AG20443 (cell line): Measurements from ENCODE around the gene CTSW.
"Not testable (repeated sequence)": the region's sequence is repeated elsewhere in the genome, so short reads cannot be mapped to it uniquely, and the experiment has no call there.

Experiments used
- DNase-seq: peaks from one replicate; pipeline ENCODE4 v3.0.0; 2012; ENCODE audit warnings: low spot score, mixed read lengths

Gene CTSW

DNA sequence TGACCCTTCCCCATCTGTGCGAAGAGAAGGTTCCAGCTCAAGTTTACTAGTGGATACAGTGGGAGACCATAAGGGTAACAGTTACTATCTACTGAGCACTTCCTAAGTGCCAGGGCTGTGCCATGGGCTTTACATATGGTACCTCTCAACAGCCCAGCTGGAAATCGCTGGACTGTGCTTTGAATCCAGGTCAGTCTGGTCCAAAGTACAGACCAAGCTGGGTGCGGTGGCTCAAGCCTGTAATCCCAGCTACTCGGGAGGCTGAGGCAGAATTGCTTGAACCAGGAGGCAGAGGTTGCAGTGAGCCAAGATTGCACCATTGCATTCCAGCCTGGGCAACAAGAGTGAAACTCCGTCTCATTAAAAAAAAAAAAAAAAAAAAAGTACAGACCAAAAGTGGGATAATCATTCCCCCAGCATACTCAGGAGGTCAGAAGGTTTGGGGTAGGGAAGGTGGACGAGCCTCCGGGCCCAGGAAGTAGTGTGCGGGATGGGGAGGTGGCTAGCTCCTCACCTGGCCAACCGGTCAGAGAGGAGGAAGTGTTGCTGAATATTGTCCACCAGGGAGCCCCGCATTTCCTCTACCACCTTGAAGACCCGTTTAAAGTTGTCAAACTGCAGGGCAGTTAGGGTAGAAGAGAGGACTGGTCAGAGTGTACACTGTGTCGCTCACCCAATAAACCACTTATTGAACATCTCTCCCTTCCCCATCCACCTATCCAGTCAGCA lies 6.3 kb downstream of the CTSW start:
- DNase-seq: no peak

DNA sequence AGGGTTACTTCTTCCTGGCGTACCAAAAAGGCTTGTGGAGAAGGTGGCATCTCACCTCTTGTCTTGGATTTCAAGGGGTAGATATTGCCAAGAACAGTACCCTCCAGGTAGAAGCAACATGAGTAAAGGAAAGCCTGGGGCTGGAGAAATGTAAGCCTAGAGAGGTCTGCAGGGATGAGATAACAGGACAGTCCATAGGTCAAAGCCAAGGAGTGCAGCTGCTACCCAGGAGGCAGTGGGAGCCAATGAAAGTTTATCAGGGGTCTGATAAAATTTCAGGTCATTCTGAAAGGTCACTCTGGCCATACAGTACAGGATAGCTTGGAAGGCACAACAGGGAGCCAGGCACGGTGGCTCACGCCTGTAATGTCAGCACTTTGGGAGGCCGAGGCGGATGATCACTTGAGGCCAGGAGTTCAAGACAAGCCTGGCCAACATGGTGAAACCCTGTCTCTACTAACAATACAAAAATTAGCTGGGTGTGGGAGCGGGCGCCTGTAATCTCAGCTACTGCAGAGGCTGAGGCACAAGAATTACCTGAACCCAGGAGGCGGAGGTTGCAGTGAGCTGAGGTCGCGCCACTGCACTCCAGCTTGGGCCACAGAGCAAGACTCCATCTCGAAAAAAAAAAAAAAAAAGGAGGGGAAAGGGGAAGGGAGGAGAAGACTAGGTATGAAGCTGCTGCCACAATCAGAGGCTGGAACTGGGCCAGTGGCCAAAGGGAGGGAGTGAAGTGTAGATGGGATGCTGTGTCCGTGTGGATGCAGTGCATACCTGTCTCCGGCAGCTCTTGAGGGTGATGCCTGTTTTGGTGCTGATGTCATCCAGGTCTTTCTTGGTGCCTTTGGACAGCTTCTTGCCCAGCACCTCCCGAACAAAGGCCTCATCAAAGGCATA lies 7.4 kb downstream of the CTSW start:
- DNase-seq: no peak

DNA sequence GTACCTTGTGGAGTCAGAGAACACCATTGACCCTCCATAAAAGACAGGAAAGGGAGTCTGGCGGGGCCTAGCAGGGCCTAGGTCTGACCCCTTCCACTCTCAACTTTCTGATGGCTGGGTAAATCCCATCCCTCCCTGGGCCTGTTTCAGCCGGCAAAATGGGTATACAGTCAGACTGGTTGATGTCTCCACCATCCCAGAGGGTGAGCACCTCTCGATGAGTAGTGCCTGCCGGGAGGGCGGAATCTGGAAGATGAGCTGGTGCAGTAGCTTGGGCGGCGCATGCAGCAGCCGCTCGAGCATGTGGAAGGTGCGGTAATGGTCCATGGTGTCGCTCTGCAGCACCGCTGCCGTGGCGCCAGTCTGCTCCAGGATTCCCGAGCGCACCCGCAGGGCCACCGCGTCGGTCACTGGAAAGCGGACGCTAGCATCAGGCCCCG lies 8.1 kb downstream of the CTSW start:
- peak; percentile 41 for DNase-seq

DNA sequence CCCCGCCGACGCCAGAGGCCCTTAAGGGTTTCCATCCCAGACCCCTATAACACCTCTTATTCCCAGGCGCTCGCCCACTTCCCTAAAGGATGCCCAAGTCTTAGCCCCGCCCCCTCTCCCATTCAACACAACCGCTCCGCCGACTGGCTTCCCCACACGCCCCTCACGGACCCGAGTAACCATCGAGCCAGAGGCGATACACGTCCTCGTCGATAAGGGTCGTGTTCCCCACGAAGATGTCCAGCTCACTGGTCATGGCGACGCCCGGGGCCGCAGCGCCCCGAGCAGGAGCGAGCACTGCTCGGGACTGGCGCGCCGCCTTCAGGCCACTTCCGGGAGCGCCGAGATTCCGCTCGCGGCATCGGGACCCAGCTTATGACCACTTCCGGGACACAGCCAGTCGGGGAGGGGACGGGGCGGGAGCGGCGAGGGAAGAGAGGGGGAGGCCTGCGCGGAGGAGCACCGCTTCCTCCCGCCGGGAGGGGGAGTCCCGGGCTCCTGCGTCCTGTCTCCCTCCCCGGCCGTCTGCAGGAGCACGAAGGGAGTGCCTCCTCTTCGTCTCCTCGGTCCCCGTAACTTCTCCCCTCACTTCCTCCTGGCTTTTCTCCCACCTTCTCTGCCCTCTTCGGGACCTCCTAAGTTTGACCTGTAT lies 8.7 kb downstream of the CTSW start, which contains the start of gene FIBP:
TSS of gene FIBP (minus strand) at position 309 of the 652 bp plus-strand sequence. CDS start at position 256, 53 bp downstream.
- peak; percentile 97 for DNase-seq

DNA sequence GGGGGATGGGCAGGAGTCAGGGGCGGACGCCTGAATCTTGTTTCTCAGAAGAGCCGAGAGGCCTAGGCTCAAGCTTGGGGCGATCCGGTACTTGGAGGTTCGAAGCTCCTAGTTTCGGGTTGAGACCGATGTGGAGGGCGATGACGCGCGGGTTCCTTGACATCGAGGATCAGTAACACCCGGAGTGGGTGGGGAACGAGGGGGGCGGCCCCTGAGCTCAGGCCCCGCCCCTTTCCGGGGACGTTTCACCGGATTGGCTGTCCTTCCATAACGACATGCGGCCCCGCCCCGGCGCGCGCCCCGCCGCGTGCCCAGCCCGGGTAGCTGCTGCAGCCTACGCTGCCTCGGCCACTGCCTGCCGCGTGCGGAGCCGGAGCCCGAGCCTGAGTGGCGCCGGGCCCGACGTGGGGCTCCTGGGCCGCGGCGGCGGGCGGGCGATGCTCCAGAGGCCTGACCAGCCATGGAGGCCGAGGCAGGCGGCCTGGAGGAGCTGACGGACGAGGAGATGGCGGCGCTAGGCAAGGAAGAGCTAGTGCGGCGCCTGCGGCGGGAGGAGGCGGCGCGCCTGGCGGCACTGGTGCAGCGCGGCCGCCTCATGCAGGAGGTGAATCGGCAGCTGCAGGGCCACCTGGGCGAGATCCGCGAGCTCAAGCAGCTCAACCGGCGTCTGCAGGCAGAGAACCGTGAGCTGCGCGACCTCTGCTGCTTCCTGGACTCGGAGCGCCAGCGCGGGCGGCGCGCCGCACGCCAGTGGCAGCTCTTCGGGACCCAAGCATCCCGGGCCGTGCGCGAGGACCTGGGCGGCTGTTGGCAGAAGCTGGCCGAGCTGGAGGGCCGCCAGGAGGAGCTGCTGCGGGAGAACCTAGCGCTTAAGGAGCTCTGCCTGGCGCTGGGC lies 10.9 kb downstream of the CTSW start, which contains the start of gene CCDC85B:
TSS of gene CCDC85B (plus strand) at position 350 of the 895 bp plus-strand sequence. CDS start at position 461, 111 bp downstream.
- peak; percentile 94 for DNase-seq

DNA sequence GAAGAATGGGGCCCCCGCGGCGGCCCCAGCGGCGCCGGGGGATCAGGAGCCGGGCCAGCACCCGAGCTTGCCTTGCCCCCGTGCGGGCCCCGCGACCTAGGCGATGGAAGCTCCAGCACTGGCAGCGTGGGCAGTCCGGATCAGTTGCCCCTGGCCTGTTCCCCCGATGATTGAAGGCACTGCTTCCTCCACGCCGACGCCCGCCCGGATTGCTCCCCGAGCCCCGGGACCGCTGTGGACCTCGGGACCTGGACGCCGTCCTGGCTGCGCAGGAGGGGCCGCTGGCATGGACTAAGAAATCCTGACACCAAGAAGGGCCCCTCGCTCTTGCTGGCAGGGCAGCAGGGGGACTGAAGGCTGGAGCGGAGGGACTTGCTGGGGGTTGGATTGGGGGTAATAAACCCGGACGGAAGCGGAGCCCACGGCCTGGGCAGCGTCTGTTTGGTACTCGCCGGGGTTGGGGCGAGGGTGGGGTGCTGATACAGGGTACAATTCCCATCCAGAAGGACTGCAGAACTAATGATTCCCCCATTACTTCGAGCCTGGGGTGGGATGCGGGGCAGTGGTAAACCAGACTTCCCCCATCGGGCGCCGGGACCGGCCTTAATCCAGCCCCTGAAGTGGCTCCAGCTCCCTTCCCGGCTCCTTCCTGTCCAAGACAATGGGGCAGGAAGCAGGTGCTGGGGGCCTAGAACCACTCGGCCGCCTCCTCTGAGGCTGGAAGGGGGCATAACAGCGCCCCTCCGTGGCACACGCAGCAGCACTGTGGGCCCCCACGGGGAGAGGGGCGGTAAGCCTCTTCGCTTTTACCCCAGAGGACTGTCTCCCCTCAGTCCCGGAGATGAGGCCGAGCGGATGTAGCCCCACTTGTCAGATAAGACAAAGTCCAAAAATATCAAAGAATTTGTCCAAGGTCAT lies 11.8 kb downstream of the CTSW start:
- no peak for DNase-seq

DNA sequence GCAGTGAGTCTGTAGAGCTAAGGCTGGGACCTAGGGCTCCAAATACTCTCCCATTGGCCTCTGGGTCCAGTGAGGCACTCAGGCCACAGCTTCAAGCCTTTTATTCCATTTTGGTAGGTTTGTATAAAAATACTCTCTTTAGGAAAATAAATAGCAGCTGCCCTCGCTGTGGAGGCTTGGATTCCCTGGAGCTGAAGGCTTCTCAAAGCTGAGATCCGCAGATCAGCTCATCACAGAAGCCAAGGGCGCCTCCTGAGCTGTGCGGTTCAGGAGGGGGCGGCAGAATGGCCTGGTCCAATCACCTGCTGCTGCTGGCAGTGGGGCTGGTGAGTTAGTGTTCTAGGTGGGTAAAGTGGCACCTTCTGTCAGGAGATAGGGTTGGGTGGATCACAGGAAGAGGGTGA lies 12.5 kb downstream of the CTSW start:
- not testable (repeated sequence) for DNase-seq

DNA sequence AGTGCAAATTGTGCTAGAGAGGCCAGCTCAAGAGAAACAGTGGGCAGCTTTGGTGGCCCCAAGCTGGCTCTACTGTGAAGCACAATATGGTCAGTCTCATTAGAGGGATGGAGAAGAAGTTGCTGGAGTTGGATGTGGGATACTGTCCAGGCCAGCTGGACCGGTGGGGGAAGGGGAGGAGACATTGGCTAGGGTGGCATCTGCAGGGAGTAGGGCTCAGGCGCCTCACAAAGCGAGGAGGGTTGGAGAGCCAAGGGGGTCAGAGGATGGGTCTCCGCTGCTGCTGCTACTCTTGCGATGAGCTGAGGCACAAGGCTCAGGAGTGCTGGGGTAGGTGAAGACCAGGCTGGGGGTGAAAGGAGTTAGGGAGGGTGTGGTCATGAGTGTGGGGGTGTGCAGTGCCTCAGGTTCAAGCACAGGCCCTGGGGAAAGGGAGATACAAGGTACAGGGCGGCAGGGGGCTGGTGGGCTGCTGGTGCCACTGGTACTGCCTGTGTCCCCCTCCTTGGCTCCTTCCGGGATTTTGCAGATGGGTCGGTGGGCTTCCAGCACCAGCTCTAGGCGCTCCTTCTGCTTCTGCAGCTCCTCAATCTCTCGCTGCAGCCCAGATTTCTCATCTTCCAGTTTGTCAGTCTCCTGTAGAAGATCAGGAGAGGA lies 13.2 kb downstream of the CTSW start:
- DNase-seq: no peak

DNA sequence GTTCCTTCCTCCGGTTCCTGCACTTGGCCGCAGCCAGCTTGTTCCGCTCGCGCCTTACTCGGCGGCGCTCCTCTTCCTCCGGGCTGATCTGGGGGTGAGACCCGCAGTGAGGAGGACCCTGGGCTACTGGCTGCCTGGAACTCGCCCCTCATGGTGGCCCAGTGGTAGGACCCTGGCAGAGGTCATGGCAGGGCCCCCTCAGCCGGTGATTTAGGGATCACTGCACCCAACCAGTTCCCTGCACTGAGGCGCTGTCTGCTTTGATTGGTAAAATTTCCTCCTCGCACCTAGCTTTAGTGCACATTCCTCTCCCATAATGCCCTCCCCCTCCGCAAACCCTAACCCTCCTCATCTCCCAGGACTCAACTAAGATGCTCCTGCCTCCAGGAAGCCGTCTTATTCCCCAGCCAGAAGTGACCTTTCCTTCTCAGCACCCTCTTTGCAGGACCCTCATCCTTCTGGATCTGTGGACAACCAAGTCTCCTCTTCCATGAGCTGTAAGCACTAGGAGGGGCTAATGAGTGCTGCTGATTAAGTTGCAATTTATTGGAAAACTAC lies 14.5 kb downstream of the CTSW start:
- no peak for DNase-seq

DNA sequence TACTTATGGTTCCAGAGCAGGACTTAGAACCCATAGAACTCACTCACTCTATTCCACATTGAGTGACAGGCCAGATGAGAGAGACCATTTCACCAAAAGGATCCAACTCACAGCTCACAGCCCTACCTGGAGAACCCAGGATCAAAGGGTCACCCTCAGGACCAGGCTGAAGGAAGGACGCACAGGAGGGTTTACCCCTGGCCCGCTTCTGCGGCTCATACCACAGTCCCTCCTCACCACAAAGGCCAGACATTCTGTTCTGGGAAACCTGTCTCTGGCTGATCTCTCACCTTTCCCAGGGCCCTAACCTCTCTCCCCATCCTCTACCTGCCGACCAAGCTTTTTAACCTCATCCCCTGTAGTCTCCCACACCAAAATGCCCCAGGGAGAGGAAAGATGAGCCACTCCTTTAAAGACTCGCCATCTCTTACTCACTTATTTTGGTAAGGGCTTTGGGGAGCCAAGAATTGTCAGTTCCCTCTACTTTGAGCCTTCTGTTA lies 15.9 kb downstream of the CTSW start:
- no peak for DNase-seq

DNA sequence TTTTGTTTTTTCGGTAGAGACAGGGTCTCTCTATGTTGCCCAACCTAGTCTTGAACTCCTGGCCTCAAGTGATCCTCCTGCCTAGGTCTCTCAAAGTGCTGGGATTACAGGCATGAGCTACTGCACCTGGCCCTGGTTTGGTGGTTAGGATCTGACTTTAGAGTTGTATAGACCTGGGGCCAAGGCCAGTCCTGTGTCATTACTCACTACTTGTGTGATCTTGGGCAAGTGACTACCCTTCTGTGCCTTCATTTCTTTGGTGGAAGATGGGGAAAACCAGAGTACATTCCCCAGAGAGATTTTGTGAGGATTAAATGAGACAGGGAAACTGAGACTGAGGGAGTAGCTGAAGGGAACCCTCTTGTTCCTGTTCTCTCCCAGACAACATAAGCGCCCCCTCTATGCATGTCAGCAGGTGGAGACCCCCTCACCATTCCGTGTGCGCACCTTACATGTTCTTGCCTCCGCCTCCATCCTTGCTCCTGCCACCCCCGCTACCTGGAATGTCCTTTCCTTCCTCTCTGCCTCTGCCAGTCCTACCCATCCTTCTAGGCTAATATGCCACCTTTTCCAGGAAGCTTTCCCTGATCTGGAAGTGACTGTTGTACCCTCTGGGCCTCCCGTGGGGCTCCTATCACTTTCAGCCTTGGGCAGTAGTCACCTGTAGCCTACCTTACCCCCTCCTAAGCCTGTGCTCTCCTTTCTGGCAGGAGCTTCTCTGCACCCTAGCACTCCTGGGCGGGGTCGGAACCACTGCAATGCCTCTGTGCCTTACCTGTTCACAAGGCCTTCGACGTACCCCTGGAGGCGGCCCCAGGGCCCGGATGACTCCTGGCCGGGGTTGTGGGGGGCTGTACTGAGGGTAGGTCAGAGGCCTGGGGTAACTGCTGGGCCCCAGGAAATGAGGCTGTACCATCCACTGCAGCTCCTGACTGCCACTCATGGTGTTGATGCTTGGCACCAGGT lies 16.7 kb downstream of the CTSW start:
- no peak for DNase-seq

DNA sequence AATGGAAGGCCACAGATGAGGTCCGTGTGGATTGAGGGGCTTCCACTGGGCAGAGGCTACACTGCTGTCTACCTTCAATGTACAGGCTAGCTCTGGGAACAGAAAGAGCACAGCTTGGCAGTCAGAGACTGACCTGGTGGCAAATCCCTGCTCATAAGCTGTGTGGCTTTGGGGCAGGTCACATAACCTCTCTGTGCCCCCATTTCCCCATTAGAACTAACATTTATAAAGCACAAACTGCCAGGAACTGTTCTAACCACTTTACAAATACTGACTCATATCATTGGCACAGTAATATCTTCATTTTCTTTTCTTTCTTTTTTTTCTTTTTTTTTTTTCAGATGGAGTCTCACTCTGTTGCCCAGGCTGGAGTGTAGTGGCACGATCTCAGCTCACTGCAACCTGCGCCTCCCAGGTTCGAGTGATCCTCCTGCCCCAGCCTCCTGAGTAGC lies 17.4 kb downstream of the CTSW start:
- DNase-seq: no peak

DNA sequence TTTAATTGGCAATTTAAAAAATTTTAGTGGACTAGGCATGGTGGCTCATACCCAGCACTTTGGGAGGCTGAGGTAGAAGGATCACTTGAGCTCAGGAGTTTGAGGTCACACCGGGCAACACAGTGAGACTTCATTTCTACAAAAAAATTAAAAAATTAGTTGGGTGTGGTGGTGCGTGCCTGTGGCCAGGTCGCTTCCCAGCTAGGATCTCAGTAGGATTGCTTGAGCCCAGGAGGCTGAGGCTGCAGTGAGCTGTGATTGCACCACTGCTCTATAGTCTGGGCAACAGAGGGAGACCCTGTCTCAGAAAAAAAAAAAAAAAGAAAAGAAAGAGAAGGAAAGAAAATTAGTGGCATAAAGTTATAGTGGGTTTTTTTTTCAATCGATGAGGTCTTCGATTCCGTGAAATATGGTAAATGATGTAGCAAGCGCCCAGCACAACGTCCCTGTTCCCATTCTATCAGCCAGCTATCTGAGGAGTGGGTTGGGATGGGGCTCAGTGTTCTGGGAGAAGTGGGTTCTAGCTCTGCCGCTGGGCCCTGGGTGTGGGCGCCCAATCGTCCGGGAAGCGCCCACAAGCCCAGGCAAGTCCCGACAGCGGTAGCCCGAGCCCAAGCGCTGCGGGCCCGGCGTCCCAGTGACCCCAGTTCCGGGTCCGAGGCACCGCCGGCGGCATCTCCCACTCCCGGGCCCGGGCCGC lies 19.2 kb downstream of the CTSW start:
- DNase-seq: no peak

DNA sequence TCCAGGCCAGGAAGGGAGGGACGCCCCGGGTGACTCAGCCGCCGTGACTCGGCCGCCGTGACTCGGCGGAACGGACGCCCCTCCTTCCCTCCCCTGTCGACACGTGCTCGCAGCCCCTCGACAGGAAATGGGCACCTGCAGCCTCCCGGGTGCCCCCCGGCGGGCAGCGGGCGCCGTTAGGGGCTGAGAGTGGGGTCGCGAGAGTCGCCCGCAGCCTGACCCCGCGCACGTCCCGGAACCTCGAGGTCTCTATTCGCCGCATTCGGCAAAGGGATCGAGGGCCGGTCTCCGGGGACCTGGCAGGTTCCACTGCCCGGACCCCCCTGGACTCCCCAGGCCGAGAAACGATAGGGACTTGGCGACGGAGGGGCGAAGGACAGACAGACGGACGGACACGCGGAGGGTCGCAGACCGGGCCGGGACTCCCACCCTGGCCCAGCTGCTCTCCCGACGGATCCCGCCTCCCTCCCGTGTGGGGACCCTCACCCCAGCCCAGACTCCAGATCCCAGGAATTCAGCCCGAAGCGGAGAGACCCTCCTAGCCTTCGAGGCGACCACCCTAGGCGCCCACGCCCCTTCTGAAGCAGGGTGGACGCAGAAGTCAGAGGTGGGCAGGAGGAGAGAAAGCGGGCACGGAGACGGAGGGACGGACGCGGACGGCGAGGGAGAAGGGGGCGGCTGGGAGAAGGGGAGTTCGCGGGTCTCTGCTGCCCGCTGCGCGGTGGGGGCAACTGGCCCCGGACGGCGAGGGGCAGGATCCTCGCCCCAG lies 19.9 kb downstream of the CTSW start:
- peak; percentile 84 for DNase-seq

DNA sequence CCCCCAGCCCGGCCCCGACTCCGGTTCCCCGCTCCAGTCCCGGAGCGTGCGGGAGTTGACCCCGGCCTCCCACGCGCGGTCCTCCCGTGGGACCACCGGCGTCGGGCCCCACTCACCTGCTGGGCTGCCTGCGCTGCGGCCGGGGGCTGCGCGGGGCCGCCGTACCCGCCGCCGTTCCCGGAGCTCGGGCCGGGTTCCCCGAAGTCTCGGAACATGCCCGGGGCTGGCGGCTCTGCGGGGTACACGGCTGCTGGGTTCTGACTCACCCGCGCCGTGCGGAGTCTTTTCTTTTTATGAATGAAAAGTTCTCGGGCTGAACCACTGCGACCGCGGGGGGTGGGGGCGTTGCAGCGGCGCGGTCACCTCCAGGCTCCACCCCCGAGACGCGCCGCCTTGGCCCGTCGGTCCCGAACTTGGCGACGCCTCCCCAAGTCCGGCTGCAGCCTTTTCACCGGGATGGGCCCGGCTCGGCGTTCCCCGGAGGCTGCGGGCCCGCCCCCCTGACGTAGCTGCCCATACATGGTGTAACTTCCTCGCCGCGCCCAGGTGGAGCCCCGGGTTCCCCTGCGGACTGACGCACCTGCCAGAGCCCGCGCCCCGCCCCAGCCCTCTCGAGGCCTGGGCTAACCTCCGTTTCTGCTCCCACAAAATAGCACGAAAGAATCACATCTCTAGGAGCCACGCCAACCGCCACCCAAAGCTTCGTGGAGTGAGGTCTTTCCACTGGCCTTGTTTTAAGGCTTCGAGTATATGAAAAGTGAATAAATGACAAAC lies 20.7 kb downstream of the CTSW start, which contains the start of gene FOSL1:
TSS of gene FOSL1 (minus strand) at position 264 of the 774 bp plus-strand sequence. CDS start at position 215, 49 bp downstream.
- peak; percentile 95 for DNase-seq

DNA sequence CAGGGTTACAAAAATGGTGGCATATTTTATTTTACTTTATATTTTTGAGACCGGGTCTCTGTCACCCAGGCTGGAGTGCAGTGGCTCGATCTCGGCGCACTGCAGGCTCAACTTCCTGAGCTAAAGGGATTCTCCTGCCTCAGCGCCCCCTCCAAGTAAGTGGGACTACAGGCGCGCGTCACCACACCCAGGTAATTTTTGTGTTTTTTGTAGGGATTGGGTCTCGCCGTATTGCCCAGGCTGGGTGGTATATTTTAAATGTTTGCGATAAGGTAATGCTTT lies 21.2 kb downstream of the CTSW start:
- DNase-seq: no peak
